Measurements from ENCODE around the gene NAT10. TPM values are rescaled to one million over a fixed set of nuclear protein-coding genes. Genes with fewer than 3 reads are reported as not detected.

NAT10 gene
- total RNA-seq, 1 experiment from 2014 or later: 75.5 TPM

DNA sequence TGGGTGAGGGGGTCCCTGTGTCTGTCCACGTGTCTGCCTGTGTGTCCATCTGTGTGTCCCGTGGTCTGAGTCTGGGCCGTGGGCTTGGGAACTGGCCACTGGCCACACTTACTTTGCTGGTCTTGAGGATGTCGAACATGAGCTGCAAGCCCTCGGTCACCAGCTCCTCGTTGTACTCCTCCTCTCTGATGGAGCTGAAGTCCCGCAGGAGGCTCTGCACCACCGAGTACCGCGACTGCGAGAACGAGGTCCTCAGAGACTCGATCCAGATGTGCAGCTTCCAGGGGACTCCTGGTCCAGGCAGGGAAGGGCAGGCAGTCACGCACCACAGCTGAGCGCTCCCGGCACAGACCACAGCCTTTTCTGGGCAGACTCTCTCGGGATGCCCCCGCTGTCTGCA is 55.4 kb downstream of the NAT10 start (continued):
- TF ChIP-seq, protein P1, sequence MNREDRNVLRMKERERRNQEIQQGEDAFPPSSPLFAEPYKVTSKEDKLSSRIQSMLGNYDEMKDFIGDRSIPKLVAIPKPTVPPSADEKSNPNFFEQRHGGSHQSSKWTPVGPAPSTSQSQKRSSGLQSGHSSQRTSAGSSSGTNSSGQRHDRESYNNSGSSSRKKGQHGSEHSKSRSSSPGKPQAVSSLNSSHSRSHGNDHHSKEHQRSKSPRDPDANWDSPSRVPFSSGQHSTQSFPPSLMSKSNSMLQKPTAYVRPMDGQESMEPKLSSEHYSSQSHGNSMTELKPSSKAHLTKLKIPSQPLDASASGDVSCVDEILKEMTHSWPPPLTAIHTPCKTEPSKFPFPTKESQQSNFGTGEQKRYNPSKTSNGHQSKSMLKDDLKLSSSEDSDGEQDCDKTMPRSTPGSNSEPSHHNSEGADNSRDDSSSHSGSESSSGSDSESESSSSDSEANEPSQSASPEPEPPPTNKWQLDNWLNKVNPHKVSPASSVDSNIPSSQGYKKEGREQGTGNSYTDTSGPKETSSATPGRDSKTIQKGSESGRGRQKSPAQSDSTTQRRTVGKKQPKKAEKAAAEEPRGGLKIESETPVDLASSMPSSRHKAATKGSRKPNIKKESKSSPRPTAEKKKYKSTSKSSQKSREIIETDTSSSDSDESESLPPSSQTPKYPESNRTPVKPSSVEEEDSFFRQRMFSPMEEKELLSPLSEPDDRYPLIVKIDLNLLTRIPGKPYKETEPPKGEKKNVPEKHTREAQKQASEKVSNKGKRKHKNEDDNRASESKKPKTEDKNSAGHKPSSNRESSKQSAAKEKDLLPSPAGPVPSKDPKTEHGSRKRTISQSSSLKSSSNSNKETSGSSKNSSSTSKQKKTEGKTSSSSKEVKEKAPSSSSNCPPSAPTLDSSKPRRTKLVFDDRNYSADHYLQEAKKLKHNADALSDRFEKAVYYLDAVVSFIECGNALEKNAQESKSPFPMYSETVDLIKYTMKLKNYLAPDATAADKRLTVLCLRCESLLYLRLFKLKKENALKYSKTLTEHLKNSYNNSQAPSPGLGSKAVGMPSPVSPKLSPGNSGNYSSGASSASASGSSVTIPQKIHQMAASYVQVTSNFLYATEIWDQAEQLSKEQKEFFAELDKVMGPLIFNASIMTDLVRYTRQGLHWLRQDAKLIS (CRISPR knock-in tag; IDR thresholded peaks at IDR 0.05; ENCODE audit: borderline replicate concordance): no peak
- no peak for TF ChIP-seq ZNF138 (CRISPR knock-in tag; conservative IDR thresholded peaks at IDR 0.05)
- TF ChIP-seq, protein P2, sequence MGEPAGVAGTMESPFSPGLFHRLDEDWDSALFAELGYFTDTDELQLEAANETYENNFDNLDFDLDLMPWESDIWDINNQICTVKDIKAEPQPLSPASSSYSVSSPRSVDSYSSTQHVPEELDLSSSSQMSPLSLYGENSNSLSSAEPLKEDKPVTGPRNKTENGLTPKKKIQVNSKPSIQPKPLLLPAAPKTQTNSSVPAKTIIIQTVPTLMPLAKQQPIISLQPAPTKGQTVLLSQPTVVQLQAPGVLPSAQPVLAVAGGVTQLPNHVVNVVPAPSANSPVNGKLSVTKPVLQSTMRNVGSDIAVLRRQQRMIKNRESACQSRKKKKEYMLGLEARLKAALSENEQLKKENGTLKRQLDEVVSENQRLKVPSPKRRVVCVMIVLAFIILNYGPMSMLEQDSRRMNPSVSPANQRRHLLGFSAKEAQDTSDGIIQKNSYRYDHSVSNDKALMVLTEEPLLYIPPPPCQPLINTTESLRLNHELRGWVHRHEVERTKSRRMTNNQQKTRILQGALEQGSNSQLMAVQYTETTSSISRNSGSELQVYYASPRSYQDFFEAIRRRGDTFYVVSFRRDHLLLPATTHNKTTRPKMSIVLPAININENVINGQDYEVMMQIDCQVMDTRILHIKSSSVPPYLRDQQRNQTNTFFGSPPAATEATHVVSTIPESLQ (CRISPR knock-in tag; IDR thresholded peaks at IDR 0.05): no peak
- TF ChIP-seq, protein P3, sequence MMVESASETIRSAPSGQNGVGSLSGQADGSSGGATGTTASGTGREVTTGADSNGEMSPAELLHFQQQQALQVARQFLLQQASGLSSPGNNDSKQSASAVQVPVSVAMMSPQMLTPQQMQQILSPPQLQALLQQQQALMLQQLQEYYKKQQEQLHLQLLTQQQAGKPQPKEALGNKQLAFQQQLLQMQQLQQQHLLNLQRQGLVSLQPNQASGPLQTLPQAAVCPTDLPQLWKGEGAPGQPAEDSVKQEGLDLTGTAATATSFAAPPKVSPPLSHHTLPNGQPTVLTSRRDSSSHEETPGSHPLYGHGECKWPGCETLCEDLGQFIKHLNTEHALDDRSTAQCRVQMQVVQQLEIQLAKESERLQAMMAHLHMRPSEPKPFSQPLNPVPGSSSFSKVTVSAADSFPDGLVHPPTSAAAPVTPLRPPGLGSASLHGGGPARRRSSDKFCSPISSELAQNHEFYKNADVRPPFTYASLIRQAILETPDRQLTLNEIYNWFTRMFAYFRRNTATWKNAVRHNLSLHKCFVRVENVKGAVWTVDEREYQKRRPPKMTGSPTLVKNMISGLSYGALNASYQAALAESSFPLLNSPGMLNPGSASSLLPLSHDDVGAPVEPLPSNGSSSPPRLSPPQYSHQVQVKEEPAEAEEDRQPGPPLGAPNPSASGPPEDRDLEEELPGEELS (CRISPR knock-in tag; IDR thresholded peaks at IDR 0.05): no peak
- TF ChIP-seq SMAD4 (CRISPR knock-in tag; IDR thresholded peaks at IDR 0.05): no peak
- no peak for TF ChIP-seq CREM (CRISPR knock-in tag; IDR thresholded peaks at IDR 0.05)
- TF ChIP-seq, protein P4, sequence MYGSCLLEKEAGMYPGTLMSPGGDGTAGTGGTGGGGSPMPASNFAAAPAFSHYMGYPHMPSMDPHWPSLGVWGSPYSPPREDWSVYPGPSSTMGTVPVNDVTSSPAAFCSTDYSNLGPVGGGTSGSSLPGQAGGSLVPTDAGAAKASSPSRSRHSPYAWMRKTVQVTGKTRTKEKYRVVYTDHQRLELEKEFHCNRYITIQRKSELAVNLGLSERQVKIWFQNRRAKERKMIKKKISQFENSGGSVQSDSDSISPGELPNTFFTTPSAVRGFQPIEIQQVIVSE (CRISPR knock-in tag; IDR thresholded peaks at IDR 0.05; ENCODE audit: borderline replicate concordance): no peak

DNA sequence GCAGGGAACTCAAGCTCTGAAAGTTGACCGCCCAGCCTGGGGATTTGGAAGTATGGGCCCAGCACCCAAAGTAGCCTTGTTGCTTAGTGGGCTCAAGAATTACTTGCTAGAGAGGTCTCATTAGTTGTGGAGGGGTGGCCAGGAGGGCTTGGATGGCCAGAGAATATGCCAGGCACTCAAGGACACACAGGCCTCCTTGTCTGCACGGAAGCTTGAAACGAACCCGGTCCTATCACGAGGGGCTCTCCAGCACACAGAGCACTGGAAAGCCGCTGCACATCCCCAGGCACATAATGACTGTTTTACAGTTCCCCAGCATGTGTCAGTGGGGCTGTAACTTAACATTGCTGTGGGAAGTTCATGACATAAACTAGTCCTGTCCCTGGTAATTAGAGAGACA is 55.9 kb downstream of the NAT10 start:
- Mint-ChIP-seq H3K27me3 (ENCODE audit: low read depth) (no peaks in the 10 kb centered on the region), H3K4me1 (no peaks in the 10 kb centered on the region), H3K36me3 (no peaks in the 10 kb centered on the region), H3K4me3 (no peak overlapping the region), H3K9me3 (no peaks in the 10 kb centered on the region), H3K27ac (no peak overlapping the region)
- CTCF ChIA-PET: interaction anchor here (0.5 to 1.3 kb wide), 6 partner anchors 11 to 352 kb away, joined by 3 to 8 read pairs (median 3); partner anchors contain the start of gene ELF5
- DNase-seq (ENCODE audit: low spot score): no peak
- POLR2A ChIA-PET: no interaction called here
- no peak for TF ChIP-seq NFATC4 (CRISPR knock-in tag; IDR thresholded peaks at IDR 0.05)
- TF ChIP-seq, protein P3 (CRISPR knock-in tag; IDR thresholded peaks at IDR 0.05): no peak
- TF ChIP-seq, protein P5, sequence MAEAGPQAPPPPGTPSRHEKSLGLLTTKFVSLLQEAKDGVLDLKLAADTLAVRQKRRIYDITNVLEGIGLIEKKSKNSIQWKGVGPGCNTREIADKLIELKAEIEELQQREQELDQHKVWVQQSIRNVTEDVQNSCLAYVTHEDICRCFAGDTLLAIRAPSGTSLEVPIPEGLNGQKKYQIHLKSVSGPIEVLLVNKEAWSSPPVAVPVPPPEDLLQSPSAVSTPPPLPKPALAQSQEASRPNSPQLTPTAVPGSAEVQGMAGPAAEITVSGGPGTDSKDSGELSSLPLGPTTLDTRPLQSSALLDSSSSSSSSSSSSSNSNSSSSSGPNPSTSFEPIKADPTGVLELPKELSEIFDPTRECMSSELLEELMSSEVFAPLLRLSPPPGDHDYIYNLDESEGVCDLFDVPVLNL (CRISPR knock-in tag; IDR thresholded peaks at IDR 0.05; ENCODE audit: borderline replicate concordance, low read depth): no peak
- no peak for TF ChIP-seq NR1H2 (CRISPR knock-in tag; IDR thresholded peaks at IDR 0.05)
- no peak for TF ChIP-seq ZNF396 (CRISPR knock-in tag; IDR thresholded peaks at IDR 0.05; ENCODE audit: borderline replicate concordance)
- TF ChIP-seq TCF7 (CRISPR knock-in tag; IDR thresholded peaks at IDR 0.05; ENCODE audit: low read depth): no peak
- no peak for TF ChIP-seq OVOL2 (CRISPR knock-in tag; IDR thresholded peaks at IDR 0.05; ENCODE audit: borderline replicate concordance)
- TF ChIP-seq, protein P6, sequence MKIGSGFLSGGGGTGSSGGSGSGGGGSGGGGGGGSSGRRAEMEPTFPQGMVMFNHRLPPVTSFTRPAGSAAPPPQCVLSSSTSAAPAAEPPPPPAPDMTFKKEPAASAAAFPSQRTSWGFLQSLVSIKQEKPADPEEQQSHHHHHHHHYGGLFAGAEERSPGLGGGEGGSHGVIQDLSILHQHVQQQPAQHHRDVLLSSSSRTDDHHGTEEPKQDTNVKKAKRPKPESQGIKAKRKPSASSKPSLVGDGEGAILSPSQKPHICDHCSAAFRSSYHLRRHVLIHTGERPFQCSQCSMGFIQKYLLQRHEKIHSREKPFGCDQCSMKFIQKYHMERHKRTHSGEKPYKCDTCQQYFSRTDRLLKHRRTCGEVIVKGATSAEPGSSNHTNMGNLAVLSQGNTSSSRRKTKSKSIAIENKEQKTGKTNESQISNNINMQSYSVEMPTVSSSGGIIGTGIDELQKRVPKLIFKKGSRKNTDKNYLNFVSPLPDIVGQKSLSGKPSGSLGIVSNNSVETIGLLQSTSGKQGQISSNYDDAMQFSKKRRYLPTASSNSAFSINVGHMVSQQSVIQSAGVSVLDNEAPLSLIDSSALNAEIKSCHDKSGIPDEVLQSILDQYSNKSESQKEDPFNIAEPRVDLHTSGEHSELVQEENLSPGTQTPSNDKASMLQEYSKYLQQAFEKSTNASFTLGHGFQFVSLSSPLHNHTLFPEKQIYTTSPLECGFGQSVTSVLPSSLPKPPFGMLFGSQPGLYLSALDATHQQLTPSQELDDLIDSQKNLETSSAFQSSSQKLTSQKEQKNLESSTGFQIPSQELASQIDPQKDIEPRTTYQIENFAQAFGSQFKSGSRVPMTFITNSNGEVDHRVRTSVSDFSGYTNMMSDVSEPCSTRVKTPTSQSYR (CRISPR knock-in tag; IDR thresholded peaks at IDR 0.05): no peak
- ATAC-seq: no peak

All from WTC11 (cell line).